GM20431 (cell line): Measurements from ENCODE around the gene TCF4.

Experiments used
- in situ Hi-C: fragments of 300-500 bp; cut with MseI, MboI; formaldehyde crosslinking; loops from one replicate; pipeline ENCODE4 v1.15.0; 2020; ENCODE audit warnings: low sequenced_read_pairs; ENCODE audit not compliant: unreplicated experiment

The TCF4 gene

GRCh38 chr18:55510809-55511208 is 77.2 kb downstream of the TCF4 start:
- in situ Hi-C loops, result no loop called here

- in situ Hi-C loops, result no loop called here
Observed at GRCh38 chr18:55509631-55510324, 78.2 kb downstream of the TCF4 start.

- in situ Hi-C loops, result no loop called here
Observed at GRCh38 chr18:55508651-55509050, 79.3 kb downstream of the TCF4 start.

- in situ Hi-C loops, result no loop called here
Observed at GRCh38 chr18:55506074-55506473, 81.9 kb downstream of the TCF4 start.

GRCh38 chr18:55504808-55505207 is 83.2 kb downstream of the TCF4 start:
- in situ Hi-C loops, result no loop called here

GRCh38 chr18:55503167-55503820 is 84.7 kb downstream of the TCF4 start:
- in situ Hi-C loops, result no loop called here

GRCh38 chr18:55501982-55502710 is 85.8 kb downstream of the TCF4 start:
- in situ Hi-C loops, result no loop called here

- in situ Hi-C loops, result no loop called here
Observed at GRCh38 chr18:55501579-55501978, 86.4 kb downstream of the TCF4 start.

- in situ Hi-C loops, result no loop called here
Observed at GRCh38 chr18:55500316-55501086, 87.5 kb downstream of the TCF4 start.

- in situ Hi-C loops, result no loop called here
Observed at GRCh38 chr18:55499526-55499925, 88.5 kb downstream of the TCF4 start.

- in situ Hi-C loops, result no loop called here
Observed at GRCh38 chr18:55497825-55498403, 90.1 kb downstream of the TCF4 start.

GRCh38 chr18:55494899-55495298 is 93.1 kb downstream of the TCF4 start:
- in situ Hi-C loops, result no loop called here

GRCh38 chr18:55494441-55494840 is 93.6 kb downstream of the TCF4 start:
- in situ Hi-C loops, result no loop called here

GRCh38 chr18:55491616-55492015 is 96.4 kb downstream of the TCF4 start:
- in situ Hi-C loops, result no loop called here

- in situ Hi-C loops, result no loop called here
Observed at GRCh38 chr18:55489034-55489986, 98.7 kb downstream of the TCF4 start.

GRCh38 chr18:55488473-55488872 is 99.5 kb downstream of the TCF4 start:
- in situ Hi-C loops, result no loop called here

- in situ Hi-C loops, result no loop called here
Observed at GRCh38 chr18:55487997-55488396, 100.0 kb downstream of the TCF4 start.

GRCh38 chr18:55486936-55487335 is 101.1 kb downstream of the TCF4 start:
- in situ Hi-C loops, result no loop called here

- in situ Hi-C loops, result no loop called here
Observed at GRCh38 chr18:55485666-55486065, 102.3 kb downstream of the TCF4 start.
